Esophagus muscularis mucosa (tissue), 3 donors: ENCODE data around the gene SPDYE16.
"Not testable (repeated sequence)": the region's sequence is repeated elsewhere in the genome, so short reads cannot be mapped to it uniquely, and the experiment has no call there.

ENCODE experiments used
- POLR2A ChIP-seq: fragments of 450-650 bp; IDR thresholded peaks from one replicate; pipeline ENCODE4 v1.6.1; 2017; ENCODE audit warnings: antibody characterized with exemption, moderate library complexity, mild to moderate bottlenecking, low read depth
- TF ChIP-seq, protein P1 (sequence below), 3 experiments: fragments of 200-600 bp in 2 of 3; fragments of 450-650 bp in 1 of 3; sonication (generic) in 2 of 3; IDR thresholded peaks; one replicate each; pipeline ENCODE4 v1.5.1; 2017 to 2019; ENCODE audit warnings: antibody characterized with exemption in 3 of 3, mild to moderate bottlenecking in 2 of 3, moderate library complexity in 1 of 3

- TF ChIP-seq, protein P1, sequence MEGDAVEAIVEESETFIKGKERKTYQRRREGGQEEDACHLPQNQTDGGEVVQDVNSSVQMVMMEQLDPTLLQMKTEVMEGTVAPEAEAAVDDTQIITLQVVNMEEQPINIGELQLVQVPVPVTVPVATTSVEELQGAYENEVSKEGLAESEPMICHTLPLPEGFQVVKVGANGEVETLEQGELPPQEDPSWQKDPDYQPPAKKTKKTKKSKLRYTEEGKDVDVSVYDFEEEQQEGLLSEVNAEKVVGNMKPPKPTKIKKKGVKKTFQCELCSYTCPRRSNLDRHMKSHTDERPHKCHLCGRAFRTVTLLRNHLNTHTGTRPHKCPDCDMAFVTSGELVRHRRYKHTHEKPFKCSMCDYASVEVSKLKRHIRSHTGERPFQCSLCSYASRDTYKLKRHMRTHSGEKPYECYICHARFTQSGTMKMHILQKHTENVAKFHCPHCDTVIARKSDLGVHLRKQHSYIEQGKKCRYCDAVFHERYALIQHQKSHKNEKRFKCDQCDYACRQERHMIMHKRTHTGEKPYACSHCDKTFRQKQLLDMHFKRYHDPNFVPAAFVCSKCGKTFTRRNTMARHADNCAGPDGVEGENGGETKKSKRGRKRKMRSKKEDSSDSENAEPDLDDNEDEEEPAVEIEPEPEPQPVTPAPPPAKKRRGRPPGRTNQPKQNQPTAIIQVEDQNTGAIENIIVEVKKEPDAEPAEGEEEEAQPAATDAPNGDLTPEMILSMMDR (IDR thresholded peaks at IDR 0.05), result not testable (repeated sequence)
- not testable (repeated sequence) for TF ChIP-seq POLR2A
These were observed 48.7 kb upstream of the SPDYE16 start for GRCh38 chr7:76591602-76592304.
